Measurements from ENCODE around the gene TBC1D5. TPM values are rescaled to one million over a fixed set of nuclear protein-coding genes. Genes with fewer than 3 reads are reported as not detected.

Gene TBC1D5
- total RNA-seq, 1 experiment from 2014 or later = 43.3 TPM

- intact Hi-C loops (cut with micrococcal nuclease) = no loop called here
- no TSS peak for BruUV-seq (replicated peaks)
Measured at GRCh38 chr3:17207979-17208378, 534.5 kb downstream of the TBC1D5 start.

DNA sequence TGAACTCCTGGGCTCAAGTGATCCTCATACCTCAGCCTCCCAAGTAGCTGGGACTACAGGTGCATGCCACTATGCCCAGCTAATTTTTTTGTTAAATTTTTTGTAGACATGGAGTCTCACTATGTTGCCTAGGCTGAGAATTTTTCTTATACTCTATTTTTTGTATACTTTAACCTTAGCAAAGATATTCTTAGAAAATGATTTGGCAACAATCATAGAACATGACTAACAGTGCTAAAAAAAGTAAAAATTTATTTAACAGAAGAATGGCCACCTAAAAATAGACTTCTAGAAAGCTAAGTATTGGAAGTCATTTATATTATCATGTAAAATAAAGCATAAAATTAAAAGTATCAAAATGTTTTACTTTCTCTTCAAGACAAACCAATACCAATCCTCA, 535.4 kb downstream of the TBC1D5 start:
- CTCF ChIA-PET = no interaction called here
- POLR2A ChIA-PET = no interaction called here
- H3K4me1 Mint-ChIP-seq (ENCODE audit: insufficient read depth, unreplicated experiment) = no peaks in the 10 kb centered on the region
- H3K36me3 Mint-ChIP-seq (ENCODE audit: insufficient read depth, unreplicated experiment) = peaks cover 33% of the 10 kb centered on the region
- no peak overlapping the region for H3K27ac Mint-ChIP-seq (ENCODE audit: low read depth, unreplicated experiment)
- H3K9me3 Mint-ChIP-seq (ENCODE audit: unreplicated experiment) = peaks cover 11% of the 10 kb centered on the region
- intact Hi-C loops (cut with micrococcal nuclease) = no loop called here
- no peak overlapping the region for H3K4me3 Mint-ChIP-seq (ENCODE audit: unreplicated experiment)
- TF ChIP-seq, protein P1, sequence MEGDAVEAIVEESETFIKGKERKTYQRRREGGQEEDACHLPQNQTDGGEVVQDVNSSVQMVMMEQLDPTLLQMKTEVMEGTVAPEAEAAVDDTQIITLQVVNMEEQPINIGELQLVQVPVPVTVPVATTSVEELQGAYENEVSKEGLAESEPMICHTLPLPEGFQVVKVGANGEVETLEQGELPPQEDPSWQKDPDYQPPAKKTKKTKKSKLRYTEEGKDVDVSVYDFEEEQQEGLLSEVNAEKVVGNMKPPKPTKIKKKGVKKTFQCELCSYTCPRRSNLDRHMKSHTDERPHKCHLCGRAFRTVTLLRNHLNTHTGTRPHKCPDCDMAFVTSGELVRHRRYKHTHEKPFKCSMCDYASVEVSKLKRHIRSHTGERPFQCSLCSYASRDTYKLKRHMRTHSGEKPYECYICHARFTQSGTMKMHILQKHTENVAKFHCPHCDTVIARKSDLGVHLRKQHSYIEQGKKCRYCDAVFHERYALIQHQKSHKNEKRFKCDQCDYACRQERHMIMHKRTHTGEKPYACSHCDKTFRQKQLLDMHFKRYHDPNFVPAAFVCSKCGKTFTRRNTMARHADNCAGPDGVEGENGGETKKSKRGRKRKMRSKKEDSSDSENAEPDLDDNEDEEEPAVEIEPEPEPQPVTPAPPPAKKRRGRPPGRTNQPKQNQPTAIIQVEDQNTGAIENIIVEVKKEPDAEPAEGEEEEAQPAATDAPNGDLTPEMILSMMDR (IDR thresholded peaks at IDR 0.05; ENCODE audit: unreplicated experiment) = no peak
- H3K27me3 Mint-ChIP-seq (ENCODE audit: insufficient read depth, unreplicated experiment) = no peaks in the 10 kb centered on the region
- no peak for DNase-seq (ENCODE audit: unreplicated experiment)
- BruUV-seq (replicated peaks) = no TSS peak

More at GRCh38 chr3:17207979-17208378, 534.5 kb downstream of the TBC1D5 start:
- Mint-ChIP-seq H3K27ac (ENCODE audit: low read depth, unreplicated experiment) (no peak overlapping the region), H3K27me3 (ENCODE audit: insufficient read depth, unreplicated experiment) (no peaks in the 10 kb centered on the region), H3K36me3 (ENCODE audit: insufficient read depth, unreplicated experiment) (peaks cover 30% of the 10 kb centered on the region), H3K4me3 (ENCODE audit: unreplicated experiment) (no peak overlapping the region), H3K4me1 (ENCODE audit: insufficient read depth, unreplicated experiment) (no peaks in the 10 kb centered on the region), H3K9me3 (ENCODE audit: unreplicated experiment) (peaks cover 10% of the 10 kb centered on the region)
- TF ChIP-seq, protein P1 (IDR thresholded peaks at IDR 0.05; ENCODE audit: unreplicated experiment) = no peak
- ChIA-PET CTCF (no interaction called here), POLR2A (interaction anchor here (0.6 kb wide), 1 partner anchor 178 kb away, joined by 3 read pairs; no protein-coding TSS in a partner anchor)
- no peak for DNase-seq (ENCODE audit: unreplicated experiment)

DNA sequence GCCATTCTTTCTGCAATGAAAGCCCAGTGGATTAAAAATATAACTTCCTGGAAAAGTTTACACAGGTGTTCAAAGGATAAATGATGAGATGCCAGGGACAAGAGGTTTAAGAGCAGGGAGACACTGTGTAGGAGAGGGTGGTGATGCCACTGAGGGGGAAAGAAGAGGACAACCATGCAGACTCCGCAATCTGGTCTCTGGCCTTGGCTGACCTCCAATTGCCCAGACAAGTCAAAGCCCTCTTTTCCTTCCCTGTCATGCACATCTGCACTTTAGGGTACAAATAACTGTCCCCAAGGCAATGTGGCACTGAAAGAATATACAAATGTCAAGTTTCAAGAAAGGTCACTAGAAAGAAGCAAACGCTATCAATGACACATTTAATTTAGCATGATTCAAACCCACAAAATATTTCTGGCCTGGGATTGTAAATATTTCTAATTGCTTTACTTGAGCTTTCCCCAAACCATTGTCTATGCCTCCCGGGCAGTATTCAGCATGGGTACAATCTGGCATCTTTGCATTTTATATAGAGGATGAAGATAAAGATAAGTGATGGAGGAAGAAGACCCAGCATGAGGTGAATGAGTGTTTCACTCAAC, 538.3 kb downstream of the TBC1D5 start:
- intact Hi-C loops (cut with micrococcal nuclease) = no loop called here
- peaks cover 21% of the 10 kb centered on the region for H3K36me3 Mint-ChIP-seq (ENCODE audit: insufficient read depth, unreplicated experiment)
- no peaks in the 10 kb centered on the region for H3K27me3 Mint-ChIP-seq (ENCODE audit: insufficient read depth, unreplicated experiment)
- DNase-seq (ENCODE audit: unreplicated experiment) = no peak
- no peaks in the 10 kb centered on the region for H3K4me1 Mint-ChIP-seq (ENCODE audit: insufficient read depth, unreplicated experiment)
- H3K9me3 Mint-ChIP-seq (ENCODE audit: unreplicated experiment) = peaks cover 11% of the 10 kb centered on the region
- no peak overlapping the region for H3K27ac Mint-ChIP-seq (ENCODE audit: low read depth, unreplicated experiment)
- no peak overlapping the region for H3K4me3 Mint-ChIP-seq (ENCODE audit: unreplicated experiment)
- POLR2A ChIA-PET = no interaction called here
- CTCF ChIA-PET = no interaction called here
- TF ChIP-seq, protein P1 (IDR thresholded peaks at IDR 0.05; ENCODE audit: unreplicated experiment) = no peak
- BruUV-seq (replicated peaks) = no TSS peak

DNA sequence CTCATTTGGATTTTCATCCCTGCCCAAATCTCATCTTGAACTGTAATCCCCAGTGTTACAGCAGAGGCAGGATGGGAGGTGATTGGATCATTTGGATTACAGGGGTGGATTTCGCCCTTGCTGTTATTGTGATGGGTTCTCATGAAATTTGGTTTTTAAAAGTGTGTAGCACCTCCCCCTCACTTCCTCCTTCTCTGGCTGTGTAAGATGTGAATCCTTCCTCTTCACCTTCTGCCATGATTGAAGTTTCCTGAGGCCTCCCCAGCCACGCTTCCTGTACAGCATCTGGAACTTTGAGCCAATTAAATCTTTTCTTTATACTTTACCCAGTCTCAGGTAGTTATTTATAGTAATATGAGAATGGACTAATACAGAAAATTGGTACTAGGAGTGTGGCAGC, 540.9 kb downstream of the TBC1D5 start:
- Mint-ChIP-seq H3K27ac (ENCODE audit: low read depth, unreplicated experiment) (no peak overlapping the region), H3K27me3 (ENCODE audit: insufficient read depth, unreplicated experiment) (no peaks in the 10 kb centered on the region), H3K36me3 (ENCODE audit: insufficient read depth, unreplicated experiment) (peaks cover 21% of the 10 kb centered on the region), H3K4me1 (ENCODE audit: insufficient read depth, unreplicated experiment) (no peaks in the 10 kb centered on the region), H3K9me3 (ENCODE audit: unreplicated experiment) (peaks cover 11% of the 10 kb centered on the region), H3K4me3 (ENCODE audit: unreplicated experiment) (no peak overlapping the region)
- CTCF ChIA-PET = interaction anchor here (1.2 kb wide), 1 partner anchor 32 kb away, joined by 4 read pairs; no protein-coding TSS in a partner anchor
- intact Hi-C loops (cut with micrococcal nuclease) = no loop called here
- TF ChIP-seq, protein P1 (IDR thresholded peaks at IDR 0.05; ENCODE audit: unreplicated experiment) = no peak
- POLR2A ChIA-PET = no interaction called here
- BruUV-seq (replicated peaks) = no TSS peak
- no peak for DNase-seq (ENCODE audit: unreplicated experiment)
